GM19328 (cell line): ENCODE data around the gene WASF3.
"Not testable (repeated sequence)": the region's sequence is repeated elsewhere in the genome, so short reads cannot be mapped to it uniquely, and the experiment has no call there.

Source experiments
- ATAC-seq: cut with Tn5 transposase; IDR thresholded peaks from one replicate; pipeline ENCODE4 v1.9.1; 2021; ENCODE audit warnings: mild to moderate bottlenecking, moderate library complexity; ENCODE audit not compliant: unreplicated experiment

WASF3 gene

DNA sequence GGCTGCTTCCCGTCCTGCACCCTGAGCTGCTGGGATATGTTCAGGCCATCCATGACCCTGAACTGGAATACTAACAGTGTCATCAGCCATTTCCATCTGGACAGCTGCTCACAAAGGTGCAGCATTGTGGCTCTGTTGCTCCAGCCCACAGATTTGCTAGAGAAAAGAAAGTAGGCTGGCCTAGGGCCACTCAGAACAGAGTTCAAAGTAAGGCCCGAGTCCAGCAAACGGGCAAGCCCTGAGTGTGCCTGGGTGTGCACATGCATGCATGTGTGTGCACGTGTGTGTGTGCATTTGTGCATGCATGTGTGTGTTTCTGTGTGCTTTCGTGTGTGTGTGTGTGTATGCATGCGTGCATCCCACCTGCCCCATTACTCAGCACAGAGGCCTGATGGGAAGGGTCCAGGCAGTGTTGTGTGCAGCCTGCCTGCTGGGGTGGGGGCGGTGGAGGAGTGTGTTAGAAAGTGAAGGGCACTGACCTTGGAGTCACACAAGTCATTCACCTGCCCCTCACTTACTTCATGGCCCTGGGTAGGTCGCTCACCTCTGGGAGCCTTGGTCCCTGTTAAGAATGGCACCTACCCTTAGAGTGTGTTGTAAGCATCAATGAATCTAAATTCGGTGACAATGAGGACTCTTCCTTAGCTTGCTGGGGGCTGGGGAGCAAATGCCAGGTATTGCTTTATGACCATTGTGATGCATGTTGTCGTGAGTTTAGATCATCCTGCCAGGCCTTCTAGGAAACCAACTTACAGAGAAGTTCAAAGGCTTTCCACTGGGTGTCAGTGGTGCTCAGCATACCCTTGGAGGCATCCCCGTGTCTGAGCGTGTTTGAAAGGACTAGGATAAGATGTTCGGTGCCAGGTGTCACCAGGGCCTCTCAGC is 149.9 kb downstream of the WASF3 start:
- no peak for ATAC-seq

DNA sequence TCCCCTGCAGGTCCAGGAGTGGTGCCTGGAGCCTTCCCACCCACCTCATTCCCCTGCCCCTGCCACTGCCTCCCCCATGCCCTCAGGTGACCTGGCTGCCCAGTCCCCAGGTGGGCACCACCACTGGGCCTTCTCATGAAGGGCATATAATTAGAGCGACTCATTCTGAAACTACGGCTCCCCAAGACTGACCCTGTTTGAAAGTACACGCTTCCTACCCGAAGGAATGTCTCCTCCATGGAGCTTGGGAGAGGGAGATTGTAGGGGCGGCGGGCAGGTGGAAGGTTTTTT is 150.5 kb downstream of the WASF3 start:
- no peak for ATAC-seq

DNA sequence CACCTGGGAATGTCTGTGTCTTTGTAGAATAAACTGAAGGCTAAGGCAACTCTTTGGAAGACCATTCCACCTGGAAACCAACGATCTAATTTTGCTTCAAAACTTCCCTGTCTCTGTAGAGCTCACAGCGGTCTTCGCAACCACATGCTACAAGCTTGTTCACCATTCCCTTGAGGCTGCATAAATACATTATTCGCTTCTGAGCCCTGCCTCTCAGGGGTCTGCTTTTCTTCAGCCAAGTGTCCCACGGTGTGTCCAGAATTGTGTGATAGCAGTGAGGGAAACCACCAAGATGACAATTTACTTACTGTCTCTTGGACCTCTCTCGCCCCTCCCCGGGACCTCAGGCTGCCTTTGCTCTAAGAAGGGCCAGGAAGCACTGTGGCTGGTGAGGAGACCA is 152.0 kb downstream of the WASF3 start:
- no peak for ATAC-seq

DNA sequence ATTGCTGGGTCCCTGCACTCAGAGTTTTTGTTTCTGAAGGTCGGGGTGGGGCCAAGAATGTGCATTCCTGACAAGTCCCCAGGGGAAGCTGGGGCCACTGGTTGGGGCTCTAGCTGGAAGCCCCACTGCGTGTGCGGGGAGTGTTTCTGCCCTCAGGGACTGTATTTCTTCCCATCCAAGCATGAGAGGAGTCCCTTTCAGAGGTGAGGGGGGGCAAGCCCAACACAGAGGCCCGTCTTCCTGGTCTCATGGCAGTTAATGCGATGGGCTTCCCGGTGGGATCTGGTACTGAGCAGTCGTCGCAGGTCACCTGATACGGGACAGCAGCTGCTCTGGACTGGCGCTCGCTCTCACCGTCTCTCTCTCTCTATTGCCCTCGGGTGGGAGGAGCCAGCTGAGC is 152.7 kb downstream of the WASF3 start:
- no peak for ATAC-seq

DNA sequence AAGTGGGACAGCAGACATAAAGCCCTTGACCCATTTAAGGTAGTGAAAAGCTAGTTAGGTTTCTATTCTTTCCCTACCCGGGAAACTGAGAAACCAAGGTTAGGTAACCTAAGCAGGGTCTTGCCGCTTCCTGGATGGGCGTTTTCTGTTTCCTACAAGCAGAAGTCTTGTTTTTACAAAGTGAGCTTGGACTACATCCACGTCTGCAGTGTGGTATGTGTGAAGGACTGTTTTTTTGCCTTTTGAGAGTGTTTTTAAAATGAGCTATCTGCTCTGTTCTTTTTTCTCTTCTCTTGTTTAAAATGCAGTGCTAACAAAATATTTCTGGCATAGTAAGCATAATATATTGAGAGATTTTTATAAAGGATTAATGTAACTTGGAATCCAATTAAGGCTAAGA is 153.7 kb downstream of the WASF3 start:
- no peak for ATAC-seq

DNA sequence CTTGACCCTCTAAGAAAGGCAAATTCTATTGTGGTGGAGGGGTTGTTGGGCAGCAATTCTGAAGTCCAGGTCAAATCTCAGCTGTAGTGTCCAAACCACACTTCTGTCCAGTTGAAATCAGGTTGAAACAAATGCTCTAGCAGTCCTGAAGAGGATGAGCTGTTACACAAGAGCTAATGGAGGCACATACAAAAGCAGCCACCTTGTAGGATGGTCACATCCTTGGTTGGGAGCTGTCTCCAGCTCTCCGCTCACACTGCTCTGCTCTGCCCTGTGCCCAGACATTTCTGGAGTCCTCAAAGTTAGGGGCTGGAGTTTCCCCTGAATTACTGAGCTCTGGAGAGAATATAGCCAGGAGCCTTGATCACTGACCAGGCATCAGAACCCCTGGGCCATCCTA is 155.9 kb downstream of the WASF3 start:
- ATAC-seq: no peak

DNA sequence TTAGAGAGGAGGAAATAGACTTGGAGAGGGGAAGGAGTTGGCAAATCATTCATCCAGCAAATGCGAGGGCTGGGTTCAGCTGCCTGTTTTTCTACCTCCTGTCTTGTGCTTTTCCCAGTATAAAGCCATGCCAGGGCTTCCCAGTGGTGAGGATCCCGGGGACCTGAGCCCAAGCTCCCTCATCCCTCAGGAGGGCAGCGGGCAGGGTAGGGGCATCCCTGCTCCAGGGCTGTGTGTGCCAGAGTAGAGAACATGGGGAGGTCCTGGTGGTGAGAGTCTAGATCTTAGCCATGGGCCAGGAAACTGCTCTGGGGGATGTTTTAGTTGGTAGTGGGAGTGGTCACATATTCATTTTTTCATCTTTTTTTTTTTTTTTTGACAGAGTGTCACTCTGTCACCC is 159.5 kb downstream of the WASF3 start:
- ATAC-seq: no peak

DNA sequence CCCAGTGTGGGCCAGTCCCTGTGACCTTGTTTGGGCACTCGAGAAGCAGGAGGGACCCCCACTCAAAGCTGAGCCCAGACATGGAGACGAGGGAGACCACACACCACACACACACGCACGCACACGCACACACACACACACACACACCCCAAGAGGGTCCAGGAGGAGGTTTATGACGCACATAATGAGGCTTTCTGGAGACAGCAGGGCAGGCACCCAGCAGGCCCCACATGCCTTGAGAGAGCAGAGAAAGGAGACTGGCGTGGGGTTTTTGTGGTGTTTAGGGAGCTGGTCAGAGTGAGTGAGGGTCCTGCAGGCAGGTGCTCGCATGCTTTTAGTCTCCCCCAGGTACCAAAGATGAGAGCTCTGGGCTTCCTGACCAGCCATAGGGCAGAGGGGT is 160.7 kb downstream of the WASF3 start:
- ATAC-seq: no peak

DNA sequence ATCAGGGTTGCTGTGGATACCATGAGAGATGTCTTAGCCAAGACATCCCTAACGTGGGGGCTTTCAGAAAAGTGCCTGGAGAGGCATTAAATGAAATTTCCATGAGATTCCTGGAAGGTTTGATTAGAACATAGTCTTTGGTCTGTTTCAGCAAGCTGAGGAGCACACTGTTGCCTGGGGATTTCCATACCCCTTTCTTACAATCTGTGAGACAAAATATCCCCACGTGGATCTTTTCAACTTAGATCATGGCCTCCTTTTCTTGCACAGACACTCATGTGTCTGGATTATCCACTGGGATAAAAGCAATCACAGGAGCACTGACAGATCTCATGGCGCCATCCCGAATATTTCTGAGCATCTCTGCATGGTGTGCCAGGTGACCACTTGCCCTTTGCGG is 161.4 kb downstream of the WASF3 start:
- no peak for ATAC-seq

DNA sequence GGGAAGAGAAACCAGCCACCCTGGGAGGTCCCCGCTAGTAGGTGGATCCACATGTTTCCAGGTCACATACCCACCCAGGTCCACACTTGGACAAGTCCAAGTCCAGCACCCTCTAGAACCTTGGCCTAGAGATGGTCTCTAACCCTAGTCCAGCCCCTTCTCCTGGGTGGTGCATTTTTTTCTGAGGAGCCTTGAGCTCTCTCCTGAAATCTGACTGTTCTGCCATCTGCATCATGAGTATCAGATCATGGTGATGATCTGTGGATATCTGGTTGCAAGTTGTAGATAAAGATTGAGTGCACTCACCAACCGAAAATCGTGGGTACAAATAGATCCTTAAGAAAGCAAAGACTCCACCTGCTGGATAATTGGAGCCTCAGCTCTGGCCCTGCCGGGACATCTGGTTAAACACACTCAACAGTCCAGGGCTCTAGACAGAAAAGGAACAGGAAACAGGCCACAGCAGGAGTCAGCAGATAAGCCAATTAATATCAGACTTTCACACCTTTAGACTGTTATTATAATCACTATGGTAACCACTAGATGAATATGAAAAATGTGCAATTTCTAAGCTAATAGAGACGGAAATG is 162.0 kb downstream of the WASF3 start:
- ATAC-seq: no peak

DNA sequence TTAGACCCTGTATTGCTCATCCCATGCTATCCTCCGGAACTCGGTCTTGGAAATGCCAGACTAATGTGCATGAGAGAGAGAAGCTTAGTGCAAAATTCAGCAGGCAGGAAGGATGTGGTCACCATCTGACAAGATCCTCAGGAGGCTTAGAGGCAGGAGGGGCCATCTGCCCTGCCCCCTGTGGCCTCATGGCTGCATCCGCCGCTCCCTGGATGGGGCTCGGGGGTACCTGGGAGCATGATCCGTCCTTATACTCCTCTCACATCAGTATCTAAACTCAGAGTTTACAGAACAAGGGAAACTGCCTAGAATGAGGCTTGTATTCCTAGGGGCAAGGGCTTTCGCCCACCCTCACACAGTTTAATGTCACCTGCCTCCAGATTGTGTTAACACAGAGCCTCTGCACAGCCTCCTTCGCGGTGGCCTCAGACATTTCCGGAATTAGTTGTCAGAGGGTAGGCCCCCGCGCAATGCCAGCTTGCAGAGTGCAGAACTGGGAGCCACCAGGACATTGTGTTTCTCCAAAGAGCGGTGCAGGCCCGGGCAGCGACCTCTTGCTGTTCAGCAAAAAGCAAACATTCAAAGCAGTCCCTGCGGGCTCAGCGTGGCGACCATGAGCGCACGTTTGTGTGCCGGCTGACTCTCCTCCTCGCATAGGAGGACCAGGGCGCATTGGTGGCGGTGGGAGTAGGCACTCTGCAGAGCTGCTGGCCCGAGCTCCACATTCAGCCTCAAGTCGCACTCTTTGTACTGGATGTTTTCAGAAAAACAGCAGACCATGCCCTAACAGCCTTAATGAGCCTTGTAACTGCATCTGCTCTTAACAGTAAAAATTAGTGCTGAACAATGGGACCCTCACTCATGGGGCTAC is 164.0 kb downstream of the WASF3 start:
- no peak for ATAC-seq

DNA sequence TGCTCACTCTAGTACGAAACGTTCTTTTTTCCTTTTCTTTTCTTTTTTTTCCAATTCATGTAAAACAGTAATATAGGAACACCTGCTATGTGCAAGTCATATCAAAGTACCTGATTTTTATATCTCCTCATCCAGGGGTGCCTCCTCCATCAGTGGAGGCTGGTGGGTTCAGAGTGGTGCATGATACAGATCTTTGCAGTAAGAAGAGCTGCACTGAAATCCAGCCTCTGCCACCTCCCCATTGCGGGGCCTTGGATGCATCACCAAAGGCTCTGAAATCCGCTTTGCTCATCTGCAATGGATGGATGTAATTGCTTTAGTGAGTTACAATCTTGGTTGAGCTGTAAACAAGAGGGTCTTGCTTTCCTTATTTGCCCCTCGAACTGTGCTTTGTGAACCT is 164.8 kb downstream of the WASF3 start:
- no peak for ATAC-seq

DNA sequence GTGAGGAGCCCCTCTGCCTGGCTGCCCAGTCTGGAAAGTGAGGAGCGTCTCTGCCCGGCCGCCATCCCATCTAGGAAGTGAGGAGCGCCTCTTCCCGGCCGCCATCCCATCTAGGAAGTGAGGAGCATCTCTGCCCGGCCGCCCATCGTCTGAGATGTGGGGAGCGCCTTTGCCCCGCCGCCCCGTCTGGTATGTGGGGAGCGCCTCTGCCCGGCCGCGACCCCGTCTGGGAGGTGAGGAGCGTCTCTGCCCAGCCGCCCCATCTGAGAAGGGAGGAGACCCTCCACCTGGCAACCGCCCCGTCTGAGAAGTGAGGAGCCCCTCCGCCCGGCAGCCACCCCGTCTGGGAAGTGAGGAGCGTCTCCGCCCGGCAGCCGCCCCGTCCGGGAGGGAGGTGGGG is 166.1 kb downstream of the WASF3 start:
- not testable (repeated sequence) for ATAC-seq

DNA sequence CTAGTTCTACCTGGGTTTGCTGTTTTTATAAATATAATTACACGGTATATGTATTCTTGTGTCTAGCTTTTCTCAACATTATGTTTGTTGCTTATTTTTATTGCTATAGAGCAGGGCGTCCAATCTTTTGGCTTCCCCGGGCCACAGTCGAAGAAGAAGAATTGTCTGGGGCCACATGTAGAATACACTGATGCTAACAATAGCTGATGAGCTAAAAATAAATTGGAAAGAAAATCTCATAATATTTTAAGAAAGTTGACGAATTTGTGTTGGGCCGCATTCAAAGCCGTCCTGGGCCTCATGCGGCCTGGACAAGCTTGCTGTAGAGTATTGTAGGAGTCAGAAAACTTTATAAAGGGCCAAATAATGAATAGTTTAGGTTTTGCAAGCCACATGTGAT is 169.2 kb downstream of the WASF3 start:
- ATAC-seq: no peak

DNA sequence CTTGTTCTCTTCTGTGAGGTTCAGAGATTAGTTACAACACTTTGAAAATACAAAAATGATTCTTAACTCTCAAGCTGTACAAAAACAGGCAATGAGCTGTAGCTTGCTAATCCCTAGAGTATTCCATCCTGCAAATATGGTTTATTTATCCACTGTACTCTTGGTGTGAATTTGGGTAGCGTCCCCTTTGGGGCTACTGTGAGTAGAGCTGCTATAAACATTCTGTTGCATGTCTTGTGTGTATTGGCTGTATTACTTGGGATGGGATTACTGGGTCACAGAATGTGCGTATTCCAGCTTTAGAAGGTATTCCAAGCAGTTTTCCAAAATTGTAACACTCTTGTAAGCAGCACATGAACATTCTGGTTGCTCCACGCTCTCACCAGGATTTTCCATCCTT is 169.6 kb downstream of the WASF3 start:
- no peak for ATAC-seq

DNA sequence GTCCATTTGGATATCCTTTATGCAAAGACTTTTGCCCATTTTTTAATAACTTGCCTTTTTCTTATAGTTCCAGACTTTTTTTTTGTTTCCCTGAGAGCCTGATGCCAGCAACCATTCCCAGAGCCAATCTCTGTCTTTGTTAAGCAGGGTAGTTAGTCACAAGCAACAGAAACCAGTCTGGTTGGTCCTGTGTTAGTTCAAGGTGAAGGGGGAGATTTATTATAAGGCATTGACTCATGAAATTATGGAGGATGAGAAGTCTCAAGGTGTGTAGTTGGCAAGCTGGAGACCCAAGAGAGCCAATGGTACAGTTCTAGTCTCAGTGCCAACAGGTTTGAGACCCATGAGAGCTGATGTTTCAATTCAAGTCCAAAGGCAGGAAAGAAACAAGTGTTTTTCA is 170.2 kb downstream of the WASF3 start:
- ATAC-seq: no peak

DNA sequence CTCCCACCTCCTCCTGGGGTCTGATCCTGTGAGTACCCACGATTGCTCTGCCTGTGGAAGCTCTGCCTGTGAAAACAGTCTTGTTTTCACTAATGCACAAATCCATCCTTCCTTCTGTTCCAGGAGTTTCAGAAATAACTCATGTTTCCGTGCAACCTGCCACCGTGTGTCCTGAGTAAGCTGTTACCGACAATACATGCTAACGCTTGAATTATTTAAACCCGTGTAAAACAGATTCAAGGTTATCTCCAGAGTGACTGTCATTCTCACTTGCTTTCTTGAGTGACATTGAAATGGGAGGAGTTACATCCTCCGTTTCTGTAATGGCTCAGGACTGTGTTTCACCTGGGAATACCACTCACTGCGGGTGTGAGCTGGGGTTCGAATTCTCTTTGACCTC is 178.2 kb downstream of the WASF3 start:
- ATAC-seq: no peak
